ENCODE measurements around the gene F2.

F2 gene

GRCh38 chr11:46718155-46719019, 626 bp upstream of the F2 start:
- DNase-seq: peak in 2 of 3 experiments; percentile 44 to 56

- DNase-seq: no peak
These were observed 668 bp downstream of the F2 start for GRCh38 chr11:46719543-46720218.

- DNase-seq: no peak
These were observed 2.3 kb downstream of the F2 start for GRCh38 chr11:46721286-46721685.

GRCh38 chr11:46722566-46723358, 3.7 kb downstream of the F2 start:
- no peak for DNase-seq

GRCh38 chr11:46723359-46723680, 4.3 kb downstream of the F2 start:
- no peak for DNase-seq

- DNase-seq: peak; percentile 21 to 57 (median 55)
These were observed 5.1 kb downstream of the F2 start for GRCh38 chr11:46724088-46724487.

- peak in 2 of 3 experiments; percentile 26 to 68 for DNase-seq
These were observed 6.6 kb downstream of the F2 start for GRCh38 chr11:46725338-46726205.

- no peak for DNase-seq
These were observed 7.3 kb downstream of the F2 start for GRCh38 chr11:46726206-46726862.

- DNase-seq: no peak
These were observed 9.1 kb downstream of the F2 start for GRCh38 chr11:46727952-46728658.

GRCh38 chr11:46728659-46729040, 9.6 kb downstream of the F2 start:
- DNase-seq: no peak

- no peak for DNase-seq
These were observed 10.4 kb downstream of the F2 start for GRCh38 chr11:46729110-46730027.

GRCh38 chr11:46731545-46731944, 12.5 kb downstream of the F2 start:
- no peak for DNase-seq

- DNase-seq: no peak
These were observed 14.2 kb downstream of the F2 start for GRCh38 chr11:46733234-46733633.

- DNase-seq: no peak
These were observed 17.1 kb downstream of the F2 start for GRCh38 chr11:46736146-46736545.

GRCh38 chr11:46736615-46737014, 17.6 kb downstream of the F2 start:
- no peak for DNase-seq

GRCh38 chr11:46737699-46738098, 18.7 kb downstream of the F2 start:
- no peak for DNase-seq

GRCh38 chr11:46738887-46739286, 19.9 kb downstream of the F2 start:
- DNase-seq: no peak

GRCh38 chr11:46741600-46742484, 22.8 kb downstream of the F2 start:
- no peak for DNase-seq

- DNase-seq: no peak
These were observed 24.0 kb downstream of the F2 start for GRCh38 chr11:46743043-46743442.
